ENCODE data around the gene AFAP1L1. TPM values are rescaled to one million over a fixed set of nuclear protein-coding genes. Genes with fewer than 3 reads are reported as not detected.

Gene AFAP1L1
- total RNA-seq, 2 donors from 2014 or later, result 0.58 to 0.79 TPM

DNA sequence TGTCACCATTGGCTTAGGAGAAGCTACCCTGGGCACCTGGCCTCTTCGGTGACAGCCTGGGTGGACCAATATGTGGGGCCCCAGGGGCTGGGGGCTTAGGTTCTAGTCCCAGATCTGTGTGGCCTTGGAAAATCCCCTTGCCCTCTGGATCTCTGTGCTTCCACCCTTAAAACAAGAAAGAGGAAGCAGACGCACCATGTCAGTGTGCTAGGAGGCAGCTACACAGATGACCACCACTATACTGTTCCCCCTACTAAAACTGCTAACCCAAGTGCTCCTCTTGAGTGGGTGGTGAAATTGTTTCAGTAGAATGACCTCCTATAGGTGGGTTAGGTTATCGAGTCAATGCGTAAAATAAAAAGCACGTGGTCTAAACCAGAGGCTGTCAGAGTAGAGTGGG, 31.0 kb downstream of the AFAP1L1 start:
- no peaks in the 10 kb centered on the region for H3K36me3 Mint-ChIP-seq (ENCODE audit: low read depth)

DNA sequence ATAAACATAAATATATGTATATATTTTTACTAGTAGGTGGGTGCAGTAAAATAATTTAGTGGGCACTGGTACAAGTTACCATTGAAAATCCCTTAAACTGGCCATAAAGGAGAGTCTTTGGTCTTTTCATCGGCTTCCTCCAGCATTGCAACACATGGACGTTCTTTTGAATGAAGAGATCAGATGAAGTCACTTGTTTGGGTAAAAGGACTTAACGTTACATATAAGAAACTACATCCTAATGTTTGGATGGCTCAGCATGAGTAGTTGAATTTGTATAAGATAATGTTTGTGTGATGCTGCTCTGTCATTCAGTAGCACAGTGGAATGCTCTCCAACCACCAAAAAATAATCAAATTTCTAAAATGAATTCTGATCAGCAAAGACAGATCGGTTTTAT, 31.6 kb downstream of the AFAP1L1 start:
- no peaks in the 10 kb centered on the region for H3K9me3 ChIP-seq (ENCODE audit: control insufficient read depth, low read length)
- H3K27me3 ChIP-seq (ENCODE audit: control insufficient read depth, insufficient read depth, low read length, poor library complexity, severe bottlenecking), result no peaks in the 10 kb centered on the region
- H3K4me3 Mint-ChIP-seq, result no peak overlapping the region
- peaks cover 4% of the 10 kb centered on the region for H3K27me3 Mint-ChIP-seq (ENCODE audit: insufficient read depth)
- H3K4me1 Mint-ChIP-seq, result no peaks in the 10 kb centered on the region
- no peak overlapping the region for H3K27ac ChIP-seq (ENCODE audit: low read depth, low read length)
- no peak overlapping the region for H3K9ac ChIP-seq (ENCODE audit: extremely low read depth, low read length, poor library complexity, severe bottlenecking)
- H3K4me3 ChIP-seq (ENCODE audit: low read length), result no peak overlapping the region
- 96 to 100% methylated on average over 3 to 4 of the region's 4 CpGs for WGBS, 2 experiments (ENCODE audit: insufficient coverage in 1 of 2, insufficient read length in 1 of 2)
- TF ChIP-seq, protein P1, sequence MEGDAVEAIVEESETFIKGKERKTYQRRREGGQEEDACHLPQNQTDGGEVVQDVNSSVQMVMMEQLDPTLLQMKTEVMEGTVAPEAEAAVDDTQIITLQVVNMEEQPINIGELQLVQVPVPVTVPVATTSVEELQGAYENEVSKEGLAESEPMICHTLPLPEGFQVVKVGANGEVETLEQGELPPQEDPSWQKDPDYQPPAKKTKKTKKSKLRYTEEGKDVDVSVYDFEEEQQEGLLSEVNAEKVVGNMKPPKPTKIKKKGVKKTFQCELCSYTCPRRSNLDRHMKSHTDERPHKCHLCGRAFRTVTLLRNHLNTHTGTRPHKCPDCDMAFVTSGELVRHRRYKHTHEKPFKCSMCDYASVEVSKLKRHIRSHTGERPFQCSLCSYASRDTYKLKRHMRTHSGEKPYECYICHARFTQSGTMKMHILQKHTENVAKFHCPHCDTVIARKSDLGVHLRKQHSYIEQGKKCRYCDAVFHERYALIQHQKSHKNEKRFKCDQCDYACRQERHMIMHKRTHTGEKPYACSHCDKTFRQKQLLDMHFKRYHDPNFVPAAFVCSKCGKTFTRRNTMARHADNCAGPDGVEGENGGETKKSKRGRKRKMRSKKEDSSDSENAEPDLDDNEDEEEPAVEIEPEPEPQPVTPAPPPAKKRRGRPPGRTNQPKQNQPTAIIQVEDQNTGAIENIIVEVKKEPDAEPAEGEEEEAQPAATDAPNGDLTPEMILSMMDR (conservative IDR thresholded peaks at IDR 0.05), result no peak
- H3K36me3 ChIP-seq (ENCODE audit: control insufficient read depth, insufficient read depth, low read length), result no peaks in the 10 kb centered on the region
- H3K9me3 Mint-ChIP-seq, result no peaks in the 10 kb centered on the region
- DNase-seq, result no peak
- H3K4me1 ChIP-seq (ENCODE audit: control insufficient read depth, insufficient read depth, low read length), result no peaks in the 10 kb centered on the region
- no peak overlapping the region for H3K27ac Mint-ChIP-seq
- no peaks in the 10 kb centered on the region for H3K36me3 Mint-ChIP-seq (ENCODE audit: low read depth)

More for the DNA sequence above, 31.0 kb downstream of the AFAP1L1 start:
- Histone ChIP-seq H3K9me3 (ENCODE audit: control insufficient read depth, low read length) (no peaks in the 10 kb centered on the region), H3K36me3 (ENCODE audit: control insufficient read depth, insufficient read depth, low read length) (no peaks in the 10 kb centered on the region), H3K27me3 (ENCODE audit: control insufficient read depth, insufficient read depth, low read length, poor library complexity, severe bottlenecking) (no peaks in the 10 kb centered on the region), H3K27ac (ENCODE audit: low read depth, low read length) (no peak overlapping the region), H3K9ac (ENCODE audit: extremely low read depth, low read length, poor library complexity, severe bottlenecking) (no peak overlapping the region), H3K4me1 (ENCODE audit: control insufficient read depth, insufficient read depth, low read length) (no peaks in the 10 kb centered on the region), H3K4me3 (ENCODE audit: low read length) (no peak overlapping the region)
- no peak for DNase-seq
- H3K4me3 Mint-ChIP-seq, result no peak overlapping the region
- H3K9me3 Mint-ChIP-seq, result no peaks in the 10 kb centered on the region
- no peaks in the 10 kb centered on the region for H3K4me1 Mint-ChIP-seq
- 80 to 88% methylated on average over 1 to 4 of the region's 5 CpGs for WGBS, 2 experiments (ENCODE audit: insufficient coverage in 1 of 2, insufficient read length in 1 of 2)
- TF ChIP-seq, protein P1 (conservative IDR thresholded peaks at IDR 0.05), result no peak
- H3K27ac Mint-ChIP-seq, result no peak overlapping the region
- peaks cover 4% of the 10 kb centered on the region for H3K27me3 Mint-ChIP-seq (ENCODE audit: insufficient read depth)

DNA sequence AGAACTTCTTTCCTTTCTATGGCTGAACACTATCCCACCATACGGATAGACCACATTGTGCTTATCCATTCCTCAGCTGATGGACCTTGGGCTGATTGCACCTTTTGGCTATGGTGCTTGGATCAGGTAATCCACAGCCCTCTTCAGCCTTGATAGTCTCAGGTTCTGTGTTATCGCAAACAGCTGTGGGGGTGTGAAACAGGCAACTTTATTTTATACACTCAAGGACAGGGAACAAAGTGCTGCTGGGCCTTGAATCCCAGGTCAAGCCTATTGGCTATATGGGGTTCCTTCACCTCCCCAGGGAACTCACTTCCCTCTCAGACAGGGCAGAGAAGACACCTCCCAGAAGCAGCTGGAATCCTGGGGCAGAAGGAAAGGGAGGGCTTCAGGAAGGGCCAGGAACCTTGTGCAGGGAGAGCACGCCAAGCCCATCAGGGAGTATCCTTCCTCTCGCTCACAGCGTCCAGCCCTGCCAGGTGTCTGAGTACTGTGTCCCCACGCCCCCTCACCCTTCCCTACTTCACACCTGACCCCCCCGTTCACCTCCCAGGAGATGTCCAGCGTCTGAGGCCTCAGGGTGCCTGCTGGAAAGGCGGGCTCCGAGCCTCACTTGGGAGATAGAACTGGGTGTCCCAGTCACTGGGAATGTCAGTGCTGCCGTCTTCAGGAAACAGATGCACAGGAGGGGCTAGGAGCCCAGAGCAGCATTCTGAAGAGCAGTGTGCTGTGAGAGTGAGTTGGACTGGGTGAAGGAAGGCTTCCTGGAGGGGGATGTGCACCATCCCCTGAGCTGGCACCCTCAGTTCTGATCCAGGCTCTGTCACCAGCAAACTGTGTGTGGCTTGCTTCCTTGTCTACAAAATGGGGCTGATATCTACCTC, 32.8 kb downstream of the AFAP1L1 start:
- no peaks in the 10 kb centered on the region for H3K27me3 Mint-ChIP-seq (ENCODE audit: insufficient read depth)
- no peak overlapping the region for H3K4me3 Mint-ChIP-seq
- no peaks in the 10 kb centered on the region for H3K36me3 Mint-ChIP-seq (ENCODE audit: low read depth)
- DNase-seq, result no peak
- no peaks in the 10 kb centered on the region for H3K4me1 Mint-ChIP-seq
- Histone ChIP-seq H3K9ac (ENCODE audit: extremely low read depth, low read length, poor library complexity, severe bottlenecking) (no peak overlapping the region), H3K27me3 (ENCODE audit: control insufficient read depth, insufficient read depth, low read length, poor library complexity, severe bottlenecking) (no peaks in the 10 kb centered on the region), H3K4me1 (ENCODE audit: control insufficient read depth, insufficient read depth, low read length) (no peaks in the 10 kb centered on the region), H3K36me3 (ENCODE audit: control insufficient read depth, insufficient read depth, low read length) (no peaks in the 10 kb centered on the region), H3K9me3 (ENCODE audit: control insufficient read depth, low read length) (no peaks in the 10 kb centered on the region), H3K27ac (ENCODE audit: low read depth, low read length) (no peak overlapping the region), H3K4me3 (ENCODE audit: low read length) (no peak overlapping the region)
- TF ChIP-seq, protein P1 (conservative IDR thresholded peaks at IDR 0.05), result no peak
- H3K9me3 Mint-ChIP-seq, result no peaks in the 10 kb centered on the region
- H3K27ac Mint-ChIP-seq, result no peak overlapping the region
- WGBS, 2 experiments (ENCODE audit: insufficient coverage in 1 of 2, insufficient read length in 1 of 2), result 90 to 100% methylated on average over 2 to 11 of the region's 11 CpGs

All from endodermal cell (in vitro differentiated cells).